Measurements from ENCODE around the gene STAT3. TPM values are rescaled to one million over a fixed set of nuclear protein-coding genes. Genes with fewer than 3 reads are reported as not detected.

Gene STAT3
- total and polyA plus RNA-seq, 2 donors (not counting 3 experiments of a cell fraction or from before 2014, with no cell fraction given): 59.1 to 124 TPM

- Histone ChIP-seq H3K36me3 (ENCODE audit: control insufficient read depth in 2 of 2, extremely low read depth in 1 of 2, insufficient read depth in 2 of 2, low read length in 2 of 2) (no peaks in the 10 kb centered on the region), H3K4me2 (ENCODE audit: insufficient read depth, low read length) (no peak overlapping the region), H3K9ac (replicated peaks; ENCODE audit: extremely low read depth, insufficient read depth, low read length) (no peak overlapping the region), H3K27ac (ENCODE audit: insufficient read depth, low read depth, low read length) (no peak overlapping the region), H3K4me3 (replicated peaks in 1 of 3; ENCODE audit: insufficient read depth in 1 of 3, low read depth in 1 of 3, low read length in 3 of 3) (no peak overlapping the region), H3K9me1 (replicated peaks; ENCODE audit: control insufficient read depth, extremely low read depth, insufficient read depth, low read length) (no peaks in the 10 kb centered on the region), H3K4me1 (ENCODE audit: control insufficient read depth, extremely low read depth, insufficient read depth, low read length) (peaks cover 12% of the 10 kb centered on the region), H4K20me1 (replicated peaks; ENCODE audit: control insufficient read depth, extremely low read depth, insufficient read depth, low read length) (no peaks in the 10 kb centered on the region), H2AFZ (ENCODE audit: low read depth, low read length) (no peak overlapping the region), H3K79me2 (ENCODE audit: control insufficient read depth, insufficient read depth, low read length) (peaks cover 30% of the 10 kb centered on the region), H3K27me3 (ENCODE audit: control insufficient read depth in 2 of 2, insufficient read depth in 2 of 2, low read length in 2 of 2) (no peaks in the 10 kb centered on the region), H3K9me3 (replicated peaks; ENCODE audit: control insufficient read depth, insufficient read depth, low read length) (no peaks in the 10 kb centered on the region)
- TF ChIP-seq CTCF (IDR thresholded peaks at IDR 0.05; ENCODE audit: extremely low read depth in 1 of 2, insufficient read depth in 1 of 2, low read depth in 1 of 2, low read length in 2 of 2) (no peak), POLR2A (IDR thresholded peaks at IDR 0.05; ENCODE audit: low read depth, low read length) (no peak), FOS (IDR thresholded peaks at IDR 0.05; ENCODE audit: borderline replicate concordance, insufficient read depth, low read length) (no peak), MYC (IDR thresholded peaks at IDR 0.05; ENCODE audit: low read depth, low read length) (no peak), JUN (IDR thresholded peaks at IDR 0.05; ENCODE audit: borderline replicate concordance, insufficient read depth, insufficient read length, low read depth) (no peak), MAX (IDR thresholded peaks at IDR 0.05; ENCODE audit: insufficient read depth, insufficient read length) (no peak), EZH2 (IDR thresholded peaks at IDR 0.05; ENCODE audit: borderline replicate concordance, low read depth, low read length, severe bottlenecking) (no peak)
- FAIRE-seq (no peak), DNase-seq (ENCODE audit: low read depth, low spot score) (no peak)
- intact Hi-C loops (cut with micrococcal nuclease): no loop called here
- POLR2A ChIA-PET: no interaction called here
- dilution Hi-C loops (cut with MboI; ENCODE audit: extremely low pct_ligation_motif_present, low sequenced_read_pairs): no loop called here
- BruUV-seq (replicated peaks): no TSS peak
- CTCF ChIA-PET: interaction anchor here (0.9 to 6.9 kb wide), 5 partner anchors 11 to 102 kb away, joined by 3 to 73 read pairs (median 17); no protein-coding TSS in a partner anchor
These were observed 36.9 kb upstream of the STAT3 start for GRCh38 chr17:42424991-42425610.
